HG03354 (cell line): ENCODE data around the gene BBIP1.

Source experiments
- ATAC-seq: cut with Tn5 transposase; IDR thresholded peaks from one replicate; pipeline ENCODE4 v1.9.1; 2021; ENCODE audit warnings: mild to moderate bottlenecking; ENCODE audit not compliant: unreplicated experiment, poor library complexity, severe bottlenecking

The BBIP1 gene

DNA sequence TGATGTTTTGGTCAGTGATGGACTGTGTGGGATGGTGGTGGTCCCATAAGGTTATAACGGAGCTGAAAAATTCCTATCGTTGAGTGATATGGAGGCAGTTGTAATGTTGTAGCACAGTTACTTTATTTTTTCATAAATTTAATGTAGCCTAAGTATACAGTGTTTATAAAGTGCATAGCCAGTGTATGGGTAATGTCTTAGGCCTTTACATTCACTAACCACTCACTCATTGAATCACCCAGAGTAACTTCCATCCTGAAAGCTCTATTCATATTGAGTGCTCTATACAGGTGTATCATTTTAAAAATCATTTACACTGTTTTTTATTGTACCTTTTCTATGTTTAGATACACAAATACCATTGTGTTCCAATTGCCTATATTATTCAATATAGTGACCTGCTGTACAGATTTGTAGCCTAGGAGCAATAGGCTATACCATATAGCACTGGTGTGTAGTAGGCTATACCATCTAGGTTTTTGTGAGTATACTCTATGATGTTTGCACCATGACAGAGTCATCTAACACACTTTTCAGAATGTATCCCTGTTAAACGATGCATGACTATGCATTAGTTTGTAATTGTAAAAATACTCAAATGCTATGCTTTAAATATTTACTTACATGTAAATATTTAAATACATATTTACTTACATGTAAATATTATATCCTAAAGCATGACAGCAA, 26.2 kb downstream of the BBIP1 start:
- no peak for ATAC-seq

DNA sequence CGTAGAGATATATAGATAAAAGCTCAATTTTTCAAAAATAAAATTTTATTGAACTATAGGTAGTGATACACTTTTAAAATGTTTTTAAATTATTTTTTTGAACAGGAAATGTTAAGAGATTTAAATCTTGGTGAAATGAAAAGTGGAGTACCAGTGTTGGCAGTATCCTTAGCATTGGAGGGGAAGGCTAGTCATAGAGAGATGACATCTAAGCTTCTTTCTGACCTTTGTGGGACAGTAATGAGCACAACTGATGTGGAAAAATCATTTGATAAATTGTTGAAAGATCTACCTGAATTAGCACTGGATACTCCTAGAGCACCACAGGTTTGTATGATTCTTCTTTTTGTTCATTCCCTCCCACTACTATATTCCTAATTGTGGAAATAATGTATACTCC, 31.4 kb downstream of the BBIP1 start:
- no peak for ATAC-seq

DNA sequence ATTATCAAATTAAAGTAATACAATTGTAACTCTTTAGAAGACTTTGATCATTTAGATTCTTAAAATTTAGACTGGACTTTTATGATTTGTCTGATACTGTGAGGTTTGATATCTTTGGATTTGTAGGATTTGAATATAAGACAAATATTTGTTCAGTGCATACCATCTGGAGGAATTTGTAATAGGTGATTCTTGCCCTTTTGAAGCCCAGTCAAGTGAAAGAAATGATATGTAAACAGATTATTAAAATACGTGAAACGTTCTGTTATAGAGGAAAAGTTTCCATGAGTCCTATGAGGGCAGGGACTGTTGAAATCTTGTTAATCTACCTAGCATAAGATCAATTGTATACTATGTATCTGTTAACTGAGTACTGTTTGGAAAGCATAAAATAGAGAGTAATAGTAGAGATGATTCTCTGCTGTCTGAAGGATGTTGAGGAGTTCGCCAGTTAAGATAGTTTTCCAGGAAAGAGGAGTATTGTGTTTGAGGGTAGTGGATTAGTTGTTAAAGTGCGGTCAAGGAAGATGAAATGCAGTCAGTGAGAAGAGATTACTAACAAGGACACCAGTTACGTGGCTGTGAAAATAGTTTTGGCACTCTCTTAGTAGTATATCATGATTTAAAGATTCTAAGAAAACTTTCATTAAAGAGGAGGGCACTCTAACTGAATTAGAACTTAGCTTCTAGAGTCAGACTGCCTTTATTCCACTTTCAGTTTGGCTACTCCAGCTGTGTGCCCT, 32.9 kb downstream of the BBIP1 start:
- ATAC-seq: no peak

DNA sequence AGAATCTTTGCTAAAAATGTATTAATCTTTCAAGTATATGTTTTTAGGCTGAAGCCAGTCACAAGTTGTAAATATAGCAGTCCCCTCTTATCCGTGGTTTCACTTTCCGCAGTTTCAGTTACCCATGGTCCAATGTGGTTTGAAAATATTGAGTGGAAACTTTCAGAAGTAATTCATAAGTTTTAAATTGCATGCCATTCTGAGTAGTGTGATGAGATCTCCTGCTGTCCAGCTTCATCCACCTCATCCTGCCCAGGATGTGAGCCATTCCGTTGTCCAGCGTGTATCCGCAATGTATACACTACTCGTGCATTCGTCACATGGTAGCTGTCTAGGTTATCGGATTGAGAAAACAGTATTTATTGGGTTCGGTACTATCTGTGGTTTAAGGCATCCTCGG, 35.1 kb downstream of the BBIP1 start:
- ATAC-seq: no peak

DNA sequence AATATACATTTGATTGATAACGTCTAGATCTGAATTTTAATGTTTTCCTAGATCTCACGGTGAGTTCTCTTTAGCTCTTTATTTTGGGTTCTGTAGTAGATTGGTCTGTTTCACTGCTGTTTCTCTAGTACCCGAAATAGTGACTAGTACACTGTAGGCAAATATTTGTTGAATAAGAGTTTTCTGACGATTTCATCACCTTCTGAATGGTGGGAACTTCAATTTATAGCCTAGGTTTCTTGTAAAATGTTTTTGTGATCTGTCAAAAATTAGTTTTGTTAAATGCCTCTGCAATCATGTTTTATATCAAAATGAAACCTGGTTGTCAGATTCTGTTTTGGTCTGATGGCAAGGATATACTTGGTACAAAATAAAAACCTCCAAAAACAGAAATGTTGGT, 37.1 kb downstream of the BBIP1 start:
- no peak for ATAC-seq

DNA sequence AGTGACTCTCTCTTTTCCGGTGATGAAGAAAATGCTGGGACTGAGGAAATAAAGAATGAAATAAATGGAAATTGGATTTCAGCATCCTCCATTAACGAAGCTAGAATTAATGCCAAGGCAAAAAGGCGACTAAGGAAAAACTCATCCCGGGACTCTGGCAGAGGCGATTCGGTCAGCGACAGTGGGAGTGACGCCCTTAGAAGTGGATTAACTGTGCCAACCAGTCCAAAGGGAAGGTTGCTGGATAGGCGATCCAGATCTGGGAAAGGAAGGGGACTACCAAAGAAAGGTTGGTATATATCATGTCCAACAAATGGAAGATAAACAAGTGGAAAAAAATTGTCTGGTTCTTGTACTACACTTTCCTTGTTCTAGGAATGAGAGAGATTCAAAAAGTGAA, 37.7 kb downstream of the BBIP1 start:
- no peak for ATAC-seq

DNA sequence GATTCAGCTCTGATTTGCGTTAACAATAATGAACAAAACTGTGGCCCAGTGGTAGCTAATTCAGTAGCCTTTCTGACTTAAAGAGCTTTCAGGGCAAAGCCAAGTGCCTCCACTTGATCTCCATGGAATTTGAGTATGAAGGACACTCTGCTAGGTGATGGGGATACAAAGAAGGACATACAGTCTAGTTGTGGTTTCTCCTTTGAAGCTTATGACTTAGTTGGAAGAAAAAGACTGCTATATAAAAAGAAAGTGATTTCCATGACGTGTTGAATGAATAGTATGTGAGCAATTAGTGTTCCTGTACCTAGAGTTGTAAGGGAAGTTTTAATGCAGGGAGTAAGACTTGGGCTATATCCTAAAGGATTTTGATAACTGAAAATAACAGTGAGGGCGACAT, 39.0 kb downstream of the BBIP1 start:
- ATAC-seq: no peak

DNA sequence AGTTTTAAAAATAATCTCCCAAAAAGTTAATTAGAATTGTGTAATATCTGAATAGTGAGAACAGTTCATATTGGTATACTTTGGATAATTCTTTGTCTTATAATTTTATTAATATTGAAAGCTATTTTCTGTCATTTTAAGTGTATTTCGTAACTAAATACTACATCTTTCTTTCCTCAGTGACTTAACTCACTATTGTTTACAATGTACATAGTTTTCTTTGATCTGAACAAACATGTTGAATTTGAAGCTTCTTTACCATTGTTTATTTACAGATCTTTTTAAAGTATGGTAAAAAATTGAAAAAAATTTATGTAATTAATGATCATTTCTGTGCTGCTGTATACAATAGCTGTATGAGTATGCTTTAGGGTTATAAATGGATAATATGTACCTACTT, 42.2 kb downstream of the BBIP1 start:
- no peak for ATAC-seq

DNA sequence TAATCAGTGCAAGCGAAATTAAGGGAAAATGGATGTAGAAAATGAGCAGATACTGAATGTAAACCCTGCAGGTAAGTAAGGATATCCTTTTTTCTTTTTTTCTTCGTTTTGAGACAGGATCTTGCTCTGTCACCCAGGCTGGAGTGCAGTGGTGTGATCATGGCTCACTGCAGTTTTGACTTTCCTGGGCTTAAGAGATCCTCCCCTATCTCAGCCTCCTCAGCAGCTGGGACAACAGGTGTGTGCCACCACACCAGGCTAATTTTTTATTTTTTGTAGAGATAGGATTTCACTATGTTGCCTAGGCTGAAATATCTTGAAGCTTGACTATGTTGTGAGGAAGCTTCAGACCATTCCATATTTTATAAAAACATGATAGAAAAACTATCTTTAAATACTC, 43.0 kb downstream of the BBIP1 start:
- no peak for ATAC-seq

DNA sequence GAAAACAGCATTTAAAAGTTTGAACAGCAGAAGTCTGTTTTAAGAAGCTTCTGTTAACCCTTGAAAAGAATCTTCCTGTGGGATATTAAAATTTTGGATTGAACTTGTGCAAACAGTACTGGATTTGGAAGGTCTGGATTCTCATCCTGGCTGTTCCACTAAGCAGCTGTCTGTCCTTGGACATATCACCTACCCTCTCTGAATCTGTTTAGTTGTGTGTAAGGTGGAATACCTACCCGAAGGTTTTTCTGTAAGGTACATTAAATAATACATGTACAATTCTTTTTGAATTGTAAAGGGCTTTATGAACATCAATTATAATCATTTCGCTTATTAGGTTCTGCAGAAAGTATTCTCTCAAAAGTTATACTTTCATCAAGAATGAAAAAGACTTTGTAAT, 45.0 kb downstream of the BBIP1 start:
- ATAC-seq: no peak

DNA sequence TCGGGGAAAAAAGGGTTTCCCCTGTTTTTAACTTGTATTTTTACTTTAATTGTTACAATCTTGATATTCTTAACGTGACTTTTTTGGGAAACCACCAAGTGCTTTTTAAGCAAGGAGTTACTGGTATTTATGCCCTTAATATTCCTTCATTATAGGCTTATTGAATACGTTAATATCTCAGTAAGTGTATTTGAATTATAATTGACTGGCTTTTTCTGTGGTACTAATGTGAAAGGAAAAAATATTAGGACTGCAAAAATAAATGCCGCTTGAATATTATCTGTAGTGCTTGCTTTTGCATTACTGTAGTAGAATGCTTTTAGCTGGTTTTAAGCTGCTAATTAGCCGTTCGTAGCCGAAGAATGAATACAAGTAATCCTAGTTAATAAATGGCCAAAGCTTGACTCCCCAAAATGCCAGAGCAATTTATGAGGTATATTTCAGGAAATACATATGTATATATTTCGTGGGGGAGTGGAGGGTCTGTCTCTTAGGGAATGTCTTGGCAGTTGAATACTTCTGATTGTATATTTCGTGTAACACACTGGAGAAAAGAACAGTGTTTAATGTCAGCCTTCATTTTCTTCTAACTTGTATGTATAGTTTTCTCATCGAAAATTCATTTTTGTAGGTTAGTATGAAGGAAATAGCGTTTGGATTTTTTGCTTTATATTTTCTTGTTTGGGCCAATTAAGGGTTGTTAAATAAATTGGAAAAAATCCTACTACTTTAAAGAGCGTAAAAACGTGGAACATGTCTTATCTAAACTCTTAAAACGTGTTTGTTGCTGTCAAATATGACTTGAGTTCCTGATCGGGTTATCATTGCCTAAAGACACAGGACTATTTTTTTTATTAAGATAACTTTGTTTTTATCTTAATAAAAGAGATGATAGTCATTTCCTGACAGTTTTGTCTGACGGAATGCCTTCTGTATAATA, 45.7 kb downstream of the BBIP1 start:
- no peak for ATAC-seq

DNA sequence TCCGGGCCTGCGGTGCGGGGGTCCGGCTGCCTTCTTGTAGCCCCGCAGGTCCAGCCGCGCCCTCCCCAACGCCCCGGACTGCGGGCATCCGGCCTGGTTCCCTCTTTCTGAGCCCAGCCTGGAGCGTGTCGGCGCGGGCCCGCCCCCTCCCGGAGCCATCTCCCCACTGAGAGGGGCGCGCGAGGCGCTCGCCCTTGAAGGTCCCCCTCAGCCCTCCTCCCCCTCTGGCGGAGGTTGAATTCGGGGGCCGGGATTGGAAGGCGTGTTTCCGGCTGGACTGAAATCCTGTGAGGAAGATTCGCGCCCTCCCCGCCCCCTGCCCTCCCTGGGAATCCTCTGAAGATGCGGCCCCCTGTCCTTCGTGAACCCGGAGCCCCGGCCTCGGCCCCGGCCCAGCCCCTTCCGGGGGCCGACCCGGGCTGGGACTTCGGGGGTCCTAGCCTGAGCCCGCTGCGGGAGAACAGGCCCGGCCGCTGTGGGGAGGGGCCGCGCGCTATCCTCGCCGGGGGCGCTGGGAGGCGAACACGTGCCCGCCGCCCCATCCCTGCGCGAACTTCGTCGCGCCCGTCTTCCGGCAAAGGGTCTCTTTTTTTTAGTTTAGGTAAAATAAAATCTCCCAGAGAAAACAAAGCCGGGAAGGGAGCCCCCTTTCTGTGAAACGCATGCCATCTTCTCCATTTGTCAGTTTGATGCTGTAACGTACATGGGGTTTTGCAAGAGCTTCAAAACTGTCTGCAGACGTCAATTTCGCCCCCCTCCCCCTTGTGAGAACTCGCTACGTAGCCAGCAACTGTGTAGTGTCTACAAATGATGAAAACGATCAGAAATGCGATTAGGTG, 46.6 kb downstream of the BBIP1 start:
- ATAC-seq: peak; percentile 56

DNA sequence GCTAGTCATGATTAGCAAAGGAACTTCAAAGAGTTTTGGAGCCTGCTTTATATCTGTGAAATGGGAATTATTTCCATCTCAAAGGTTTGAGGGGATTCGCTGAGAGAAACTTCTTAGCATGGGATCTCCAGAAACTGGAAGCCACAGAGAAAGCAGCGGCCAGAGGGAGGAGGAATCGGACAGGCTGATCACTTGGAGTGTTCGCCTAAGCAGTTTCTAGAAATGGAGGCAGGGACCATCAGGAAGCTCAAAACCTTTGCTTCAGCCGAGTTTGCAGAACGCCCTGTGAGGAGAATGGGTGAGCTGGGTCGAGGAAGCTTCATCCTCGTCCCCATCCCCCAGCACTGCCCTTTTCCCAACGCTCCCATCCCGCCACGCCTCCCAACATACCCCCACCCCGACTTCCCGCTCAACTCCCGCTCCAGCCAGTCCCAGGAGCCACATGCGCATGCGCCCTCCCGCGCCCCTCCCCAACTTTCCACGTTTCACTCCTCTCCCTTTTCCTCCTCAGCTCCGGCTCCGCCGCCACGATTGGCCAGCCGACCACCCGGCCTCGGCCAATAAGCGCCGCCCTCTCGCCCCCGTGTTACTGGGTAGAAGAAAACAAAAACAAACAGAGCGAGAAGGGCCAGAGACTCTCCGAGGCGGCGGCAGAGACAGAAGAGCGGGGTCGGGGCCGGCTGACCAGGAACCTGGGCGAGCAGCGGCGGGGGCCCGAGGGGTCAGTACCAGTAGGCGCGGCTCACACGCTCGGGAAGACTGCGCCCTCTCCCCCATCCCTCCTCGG, 47.5 kb downstream of the BBIP1 start, which contains the start of gene PDCD4:
Gene PDCD4, plus strand, starts transcription at position 631 of the 787 bp plus-strand sequence. CDS start 4,100 bp downstream, outside the sequence.
- peak; percentile 80 for ATAC-seq

DNA sequence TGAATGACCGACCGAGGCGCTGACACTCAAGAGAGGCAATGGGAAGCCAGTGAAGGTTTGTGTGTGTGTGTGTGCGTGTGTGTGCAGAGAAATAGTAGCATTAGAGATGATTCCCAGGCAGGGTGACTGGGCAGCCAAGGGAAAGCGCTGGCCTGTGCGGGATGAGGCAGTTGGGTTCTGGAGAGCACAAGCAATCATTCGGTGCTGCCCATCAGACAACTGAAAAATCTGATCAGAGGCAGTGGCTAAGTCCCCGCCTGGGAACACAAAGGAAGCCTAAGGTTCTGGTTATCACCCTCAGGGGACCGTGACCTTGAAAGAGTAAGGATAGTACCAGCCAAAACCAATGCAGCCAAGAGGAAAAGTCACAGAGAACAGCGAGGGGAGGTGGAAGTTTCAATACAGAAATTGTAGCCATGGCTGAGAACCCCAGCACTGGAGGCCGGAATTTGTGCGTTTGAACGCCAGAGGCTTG, 48.1 kb downstream of the BBIP1 start:
- ATAC-seq: no peak

DNA sequence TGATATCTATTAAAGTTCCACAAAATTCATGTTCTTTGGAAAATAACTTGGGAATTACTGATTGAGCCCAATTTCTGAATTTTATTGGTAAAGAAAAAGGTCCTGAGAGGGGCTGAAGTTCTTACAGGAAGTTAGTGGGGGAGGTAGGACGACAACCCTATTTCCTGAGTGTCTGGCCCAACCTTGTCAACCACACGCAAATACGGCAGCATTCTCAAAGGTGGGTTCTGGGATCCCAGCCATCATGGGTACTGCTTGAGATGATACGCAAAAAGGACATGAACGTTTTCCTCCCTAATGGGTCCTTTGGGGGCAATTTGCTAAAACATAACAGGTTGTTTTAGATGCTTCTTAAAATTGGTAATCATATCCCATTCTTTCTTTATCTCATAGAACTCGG, 50.0 kb downstream of the BBIP1 start:
- peak; percentile 13 for ATAC-seq

DNA sequence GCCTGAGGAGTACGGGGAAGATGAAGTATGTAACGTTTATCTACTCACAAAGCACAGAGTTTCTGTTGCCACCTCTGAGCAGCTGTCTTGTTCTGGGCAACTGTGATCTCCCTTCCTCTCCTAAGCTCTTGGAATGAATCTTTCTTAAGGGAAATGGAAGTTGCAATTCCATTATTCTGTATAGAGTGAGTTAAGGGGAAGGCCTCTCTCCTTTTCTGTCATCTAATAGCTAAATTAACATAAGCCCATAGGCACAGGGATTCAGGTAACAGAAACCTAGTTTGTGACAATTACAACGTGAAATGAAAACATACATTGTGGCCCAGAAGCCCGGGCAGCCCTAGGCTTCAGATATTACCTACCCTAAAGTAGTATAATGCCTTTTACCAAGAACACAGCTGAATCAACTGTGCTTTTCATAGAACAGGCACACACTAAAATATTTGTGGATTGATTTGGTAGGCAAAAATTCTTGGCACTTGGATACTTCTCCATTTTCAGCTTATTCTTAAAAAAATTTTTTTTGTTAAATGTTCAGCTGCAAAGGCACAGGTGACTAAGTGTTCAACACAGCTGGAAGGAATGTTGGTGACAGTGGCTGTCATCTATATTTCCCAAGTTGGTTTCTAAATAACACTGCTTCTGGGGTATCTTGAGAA, 51.0 kb downstream of the BBIP1 start:
- no peak for ATAC-seq

DNA sequence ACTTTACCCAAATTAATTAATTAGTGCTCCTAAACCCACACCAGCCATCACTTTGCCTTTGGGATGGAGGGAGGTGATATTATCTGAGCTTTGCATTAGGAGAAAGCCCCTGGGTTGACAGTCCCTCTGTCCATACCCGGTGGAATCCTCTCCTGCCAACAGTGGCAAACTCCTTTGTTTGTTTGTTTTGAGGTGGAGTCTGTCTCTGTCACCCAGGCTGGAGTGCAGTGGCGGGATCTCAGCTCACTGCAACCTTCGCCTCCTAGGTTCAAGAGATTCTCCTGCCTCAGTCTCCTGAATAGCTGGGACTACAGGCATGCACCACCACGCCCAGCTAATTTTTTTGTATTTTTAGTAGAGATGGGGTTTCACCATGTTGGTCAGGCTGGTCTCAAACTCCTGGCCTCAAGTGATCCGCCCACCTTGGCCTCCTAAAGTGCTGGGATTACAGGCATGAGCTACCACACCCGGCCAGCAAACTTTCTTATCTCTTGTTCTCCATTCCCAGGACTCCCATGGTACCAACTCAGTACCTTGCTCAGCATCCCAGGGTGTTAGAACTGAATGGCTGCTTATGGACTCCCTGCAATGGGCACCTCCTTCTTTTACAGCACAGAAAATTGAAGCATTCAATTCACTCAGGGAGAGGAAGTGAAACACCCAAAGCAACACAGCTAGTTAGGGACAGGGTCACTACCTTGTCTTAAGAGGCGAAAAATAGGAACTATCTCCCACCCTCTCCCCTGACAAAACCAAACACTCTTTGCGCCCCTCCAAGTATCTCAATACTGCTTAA, 51.8 kb downstream of the BBIP1 start:
- peak; percentile 32 for ATAC-seq
